ENCODE data around the gene PGGHG. TPM values are rescaled to one million over a fixed set of nuclear protein-coding genes. Genes with fewer than 3 reads are reported as not detected.
A peak's percentile ranks its signal among the peaks of the same experiment; 100 is the strongest.

The PGGHG gene
- polyA plus RNA-seq, 1 experiment, result 13.2 TPM

DNA sequence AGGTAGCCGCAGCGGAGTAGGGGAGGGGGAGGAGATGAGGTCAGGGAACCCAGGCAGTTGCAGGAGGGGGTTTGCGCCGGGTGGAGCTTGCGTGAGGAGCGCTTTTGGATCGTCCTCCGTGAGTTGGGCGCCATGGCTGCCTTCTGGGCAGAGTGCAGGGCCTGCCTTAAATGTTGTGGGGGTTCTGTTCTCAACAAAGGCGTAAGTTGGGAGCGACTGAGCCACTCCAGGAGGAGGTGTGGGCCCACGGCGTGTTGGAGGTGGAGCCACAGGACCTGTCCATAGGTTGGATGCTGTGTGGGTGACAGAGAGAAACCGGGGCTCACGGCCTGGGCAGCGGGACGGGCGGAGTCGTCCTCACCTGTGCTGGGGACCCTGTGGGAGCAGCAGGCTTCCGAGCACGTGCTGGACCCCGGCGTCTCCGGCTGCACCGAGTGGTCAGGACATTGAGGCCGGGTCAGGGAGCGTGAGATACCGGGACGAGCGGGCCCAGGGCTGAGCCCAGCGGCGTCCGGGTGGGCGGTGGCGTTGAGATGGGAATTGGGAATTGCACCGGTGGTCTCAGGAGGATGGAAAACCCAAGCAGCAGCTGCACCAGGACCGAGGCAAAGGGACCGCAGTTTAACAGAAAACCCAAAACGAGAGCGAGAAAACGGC is 977 bp upstream of the PGGHG start:
- Histone ChIP-seq H3K36me3 (ENCODE audit: control insufficient read depth, insufficient read depth, low read length) (peaks cover under 1% of the 10 kb centered on the region; the same call in 1 of the 2 replicates), H3K4me3 (ENCODE audit: low read depth, low read length) (peak overlapping the region; percentile 41), H3K27me3 (ENCODE audit: control insufficient read depth, insufficient read depth, low read length) (peaks cover 12% of the 10 kb centered on the region)
- CTCF ChIA-PET, result interaction anchor here (0.7 to 0.9 kb wide), 2 partner anchors 36 to 81 kb away, joined by 3 read pairs; no protein-coding TSS in a partner anchor
- TF ChIP-seq, protein P1, sequence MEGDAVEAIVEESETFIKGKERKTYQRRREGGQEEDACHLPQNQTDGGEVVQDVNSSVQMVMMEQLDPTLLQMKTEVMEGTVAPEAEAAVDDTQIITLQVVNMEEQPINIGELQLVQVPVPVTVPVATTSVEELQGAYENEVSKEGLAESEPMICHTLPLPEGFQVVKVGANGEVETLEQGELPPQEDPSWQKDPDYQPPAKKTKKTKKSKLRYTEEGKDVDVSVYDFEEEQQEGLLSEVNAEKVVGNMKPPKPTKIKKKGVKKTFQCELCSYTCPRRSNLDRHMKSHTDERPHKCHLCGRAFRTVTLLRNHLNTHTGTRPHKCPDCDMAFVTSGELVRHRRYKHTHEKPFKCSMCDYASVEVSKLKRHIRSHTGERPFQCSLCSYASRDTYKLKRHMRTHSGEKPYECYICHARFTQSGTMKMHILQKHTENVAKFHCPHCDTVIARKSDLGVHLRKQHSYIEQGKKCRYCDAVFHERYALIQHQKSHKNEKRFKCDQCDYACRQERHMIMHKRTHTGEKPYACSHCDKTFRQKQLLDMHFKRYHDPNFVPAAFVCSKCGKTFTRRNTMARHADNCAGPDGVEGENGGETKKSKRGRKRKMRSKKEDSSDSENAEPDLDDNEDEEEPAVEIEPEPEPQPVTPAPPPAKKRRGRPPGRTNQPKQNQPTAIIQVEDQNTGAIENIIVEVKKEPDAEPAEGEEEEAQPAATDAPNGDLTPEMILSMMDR (IDR thresholded peaks at IDR 0.05; ENCODE audit: insufficient read depth, low read depth, low read length), result no peak
- POLR2A ChIA-PET, result no interaction called here
- DNase-seq (ENCODE audit: low read depth), result no peak

DNA sequence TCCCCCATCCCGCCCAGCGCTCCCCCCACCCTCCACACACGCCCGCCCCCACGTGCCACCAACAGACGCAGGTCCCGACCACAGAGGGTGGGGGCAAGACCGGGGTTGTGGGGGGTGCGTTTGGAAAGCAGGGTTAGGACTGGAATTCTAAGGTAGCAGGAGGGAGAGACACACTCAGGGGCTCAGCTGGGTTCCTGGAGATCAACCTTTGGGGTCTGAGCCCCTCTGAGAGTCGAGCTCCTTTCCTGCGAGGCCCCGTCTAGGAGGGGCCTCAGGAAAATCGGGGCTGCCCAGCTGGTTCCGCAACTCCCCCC is 429 bp downstream of the PGGHG start:
- no peak for DNase-seq (ENCODE audit: low read depth)
- H3K36me3 ChIP-seq (ENCODE audit: control insufficient read depth, insufficient read depth, low read length), result peaks cover 3% of the 10 kb centered on the region; the same call in 1 of the 2 replicates
- H3K27me3 ChIP-seq (ENCODE audit: control insufficient read depth, insufficient read depth, low read length), result peaks cover 9% of the 10 kb centered on the region
- TF ChIP-seq, protein P1 (IDR thresholded peaks at IDR 0.05; ENCODE audit: insufficient read depth, low read depth, low read length), result no peak
- H3K4me3 ChIP-seq (ENCODE audit: low read depth, low read length), result peak overlapping the region; percentile 41
- ChIA-PET CTCF (interaction anchor here (1.3 to 2.3 kb wide), 2 partner anchors 16 to 39 kb away, joined by 3 to 11 read pairs; no protein-coding TSS in a partner anchor), POLR2A (no interaction called here)

DNA sequence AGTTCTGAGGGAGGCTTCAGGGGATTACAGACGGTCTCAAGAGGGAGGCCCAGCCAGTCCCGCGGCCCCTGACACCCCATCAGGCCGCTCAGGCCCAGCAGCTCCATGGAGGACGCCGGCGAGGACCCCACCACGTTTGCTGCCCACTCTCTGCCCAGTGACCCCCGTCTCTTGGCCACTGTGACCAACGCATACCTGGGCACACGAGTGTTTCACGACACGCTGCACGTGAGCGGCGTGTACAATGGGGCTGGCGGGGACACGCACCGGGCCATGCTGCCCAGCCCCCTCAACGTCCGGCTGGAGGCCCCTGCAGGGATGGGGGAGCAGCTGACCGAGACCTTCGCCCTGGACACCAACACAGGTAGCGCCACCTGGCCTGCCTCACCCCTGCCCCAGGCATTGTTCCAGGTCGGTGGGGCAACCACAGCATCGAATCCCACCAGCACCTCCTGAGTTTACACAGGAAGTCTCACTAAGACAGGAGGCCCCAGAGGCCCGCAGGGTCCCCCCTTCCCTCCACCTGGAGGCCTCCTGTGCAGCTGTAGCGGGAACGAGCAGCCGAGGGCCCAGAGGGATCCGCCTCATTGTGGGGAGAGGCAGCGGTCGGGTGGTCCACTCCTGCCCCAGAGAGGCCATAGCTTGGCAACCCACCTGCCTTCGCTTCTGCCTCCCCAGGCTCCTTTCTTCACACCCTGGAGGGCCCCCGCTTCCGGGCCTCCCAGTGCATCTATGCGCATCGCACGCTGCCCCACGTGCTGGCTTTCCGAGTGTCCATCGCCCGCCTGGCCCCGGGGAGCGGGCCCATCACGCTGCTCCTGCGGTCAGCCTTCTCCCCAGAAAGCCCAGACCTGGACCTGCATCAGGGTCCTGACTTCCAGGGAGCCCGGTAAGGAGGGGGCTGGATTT is 1.0 kb downstream of the PGGHG start:
- H3K27me3 ChIP-seq (ENCODE audit: control insufficient read depth, insufficient read depth, low read length), result peaks cover 9% of the 10 kb centered on the region
- POLR2A ChIA-PET, result no interaction called here
- no peak for DNase-seq (ENCODE audit: low read depth)
- CTCF ChIA-PET, result interaction anchor here (1.1 to 2.3 kb wide), 3 partner anchors 11 to 39 kb away, joined by 3 to 11 read pairs (median 3); no protein-coding TSS in a partner anchor
- peak overlapping the region; percentile 41 for H3K4me3 ChIP-seq (ENCODE audit: low read depth, low read length)
- peaks cover 4% of the 10 kb centered on the region; the same call in 1 of the 2 replicates for H3K36me3 ChIP-seq (ENCODE audit: control insufficient read depth, insufficient read depth, low read length)
- TF ChIP-seq, protein P1 (IDR thresholded peaks at IDR 0.05; ENCODE audit: insufficient read depth, low read depth, low read length), result no peak

DNA sequence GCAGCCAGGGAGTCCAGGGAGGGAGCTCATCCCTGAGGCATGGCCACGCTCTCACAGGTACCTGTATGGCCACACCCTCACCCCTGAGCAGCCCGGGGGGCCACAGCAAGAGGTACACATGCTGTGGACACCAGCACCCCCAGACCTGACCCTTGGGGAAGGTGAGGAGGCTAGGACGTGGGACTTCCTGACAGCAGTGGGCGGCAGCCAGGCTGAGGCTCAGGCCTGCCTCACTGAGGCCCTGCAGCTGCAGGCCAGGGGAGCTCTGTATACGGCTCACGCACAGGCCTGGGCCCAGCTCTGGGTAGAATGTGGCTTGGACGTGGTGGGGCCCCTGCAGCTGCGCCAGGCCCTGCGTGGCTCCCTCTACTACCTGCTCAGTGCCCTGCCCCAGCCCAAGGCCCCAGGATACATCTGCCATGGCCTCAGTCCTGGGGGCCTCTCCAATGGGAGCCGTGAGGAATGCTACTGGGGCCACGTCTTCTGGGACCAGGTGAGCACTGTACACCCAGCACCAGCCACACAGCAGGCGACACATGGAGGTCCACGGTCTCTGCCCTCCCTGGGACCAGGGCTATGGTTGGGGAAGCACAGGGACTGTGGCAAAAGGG is 1.8 kb downstream of the PGGHG start:
- TF ChIP-seq, protein P1 (IDR thresholded peaks at IDR 0.05; ENCODE audit: insufficient read depth, low read depth, low read length), result no peak
- DNase-seq (ENCODE audit: low read depth), result no peak
- POLR2A ChIA-PET, result no interaction called here

More for the DNA sequence above, 1.8 kb downstream of the PGGHG start:
- Histone ChIP-seq H3K36me3 (ENCODE audit: control insufficient read depth, insufficient read depth, low read length) (peaks cover 5% of the 10 kb centered on the region), H3K4me3 (ENCODE audit: low read depth, low read length) (no peak overlapping the region), H3K27me3 (ENCODE audit: control insufficient read depth, insufficient read depth, low read length) (peaks cover 9% of the 10 kb centered on the region)
- CTCF ChIA-PET, result interaction anchor here (1.1 to 2.3 kb wide), 2 partner anchors 10 to 15 kb away, joined by 3 to 11 read pairs; no protein-coding TSS in a partner anchor
